HepG2 (cell line): ENCODE results near the gene ACSL6. TPM values are rescaled to one million over a fixed set of nuclear protein-coding genes. Genes with fewer than 3 reads are reported as not detected.

Experiments used
- ATAC-seq: fragments of 200-7000 bp; cut with Tn5 transposase; 3 replicates; pipeline ENCODE4 v1.9.1; 2020; ENCODE audit warnings: mild to moderate bottlenecking, moderate library complexity
- BruUV-seq: library from RNA; stranded (reverse); fragments of 400-500 nt; replicated peaks from 2 replicates; lab custom pipeline; 2021; lab: Mats Ljungman, UMichigan
- CTCF ChIA-PET: fragments of 300-600 bp; formaldehyde crosslinking; extraction: SDS; loops from one replicate; lab custom pipeline; 2021; ENCODE audit warnings: low total read pairs, inconsistent platforms, low intra/inter-chr PET ratio; lab: Yijun Ruan, JAX
- POLR2A ChIA-PET: fragments of 350-600 bp; sonication (Branson Sonifier 250); formaldehyde crosslinking; loops from one replicate; lab custom pipeline; 2020; ENCODE audit warnings: antibody characterized with exemption, inconsistent platforms; lab: Yijun Ruan, JAX
- DNase-seq: peaks from one replicate; pipeline ENCODE4 v3.0.0-alpha.2; 2015; ENCODE audit warnings: low spot score
- FAIRE-seq: peaks from 3 replicates; lab custom pipeline; 2011; peaks lifted over from hg19 to GRCh38; lab: Jason Lieb, UNC
- H2AFZ ChIP-seq: one replicate; pipeline ENCODE4 v1.6.1; 2011; ENCODE audit warnings: low read length, inconsistent platforms
- H3K27ac ChIP-seq: fragments of 300-600 bp; 3 replicates; pipeline ENCODE4 v1.8.0; 2011; ENCODE audit warnings: mixed run types, mild to moderate bottlenecking, mixed read lengths, low read length, inconsistent platforms; ENCODE audit not compliant: insufficient read depth; ENCODE audit errors: extremely low read length
- H3K27me3 ChIP-seq, 2 experiments: fragments of 200-600 bp in 1 of 2; 2 replicates in 1 of 2; 3 replicates in 1 of 2; pipeline versions ENCODE4 v1.6.0 to v1.8.0; 2011; ENCODE audit warnings: low read length in 2 of 2, mild to moderate bottlenecking in 2 of 2, moderate library complexity in 2 of 2, inconsistent platforms in 1 of 2; ENCODE audit not compliant: insufficient read depth in 2 of 2, control insufficient read depth in 1 of 2
- H3K36me3 ChIP-seq, 2 experiments: fragments of 200-600 bp in 1 of 2; replicated peaks in 1 of 2; 2 replicates in 1 of 2; 3 replicates in 1 of 2; pipeline versions ENCODE4 v1.5.1 to v1.8.0; 2011; ENCODE audit warnings: low read length in 2 of 2, inconsistent platforms in 1 of 2; ENCODE audit not compliant: insufficient read depth in 2 of 2, control insufficient read depth in 1 of 2
- H3K4me1 ChIP-seq: 2 replicates; pipeline ENCODE4 v1.5.1; 2012; ENCODE audit warnings: low read length, inconsistent platforms; ENCODE audit not compliant: insufficient read depth
- H3K4me2 ChIP-seq: 2 replicates; pipeline ENCODE4 v1.6.0; 2011; ENCODE audit warnings: low read depth, low read length, inconsistent platforms
- H3K4me3 ChIP-seq, 3 experiments: fragments of 200-600 bp in 1 of 3; sonication (generic), shearing (Covaris generic) in 1 of 3; replicated peaks in 1 of 3; 2 replicates each; pipeline ENCODE4 v1.5.1; 2011 to 2016; ENCODE audit warnings: low read length in 3 of 3, inconsistent platforms in 2 of 3, low read depth in 2 of 3, mild to moderate bottlenecking in 2 of 3, control low read depth in 1 of 3, mixed read lengths in 1 of 3; ENCODE audit not compliant: insufficient read depth in 1 of 3
- H3K79me2 ChIP-seq: one replicate; pipeline ENCODE4 v1.6.1; 2011; ENCODE audit warnings: low read length, inconsistent platforms; ENCODE audit not compliant: insufficient read depth
- H3K9ac ChIP-seq: 2 replicates; pipeline ENCODE4 v1.6.0; 2011; ENCODE audit warnings: mild to moderate bottlenecking, low read depth, low read length, inconsistent platforms; ENCODE audit not compliant: insufficient read depth
- H3K9me3 ChIP-seq: 2 replicates; pipeline ENCODE4 v1.5.1; 2012; ENCODE audit warnings: mild to moderate bottlenecking, low read length
- H4K20me1 ChIP-seq: 2 replicates; pipeline ENCODE4 v1.6.0; 2011; ENCODE audit warnings: inconsistent platforms, mild to moderate bottlenecking, low read length, moderate library complexity; ENCODE audit not compliant: insufficient read depth
- BCLAF1 ChIP-seq: fragments of 450-650 bp; IDR thresholded peaks from 2 replicates; pipeline ENCODE4 v1.6.1; 2017; ENCODE audit warnings: mild to moderate bottlenecking
- BORCS8-MEF2B ChIP-seq: sonication (generic); formaldehyde crosslinking; IDR thresholded peaks from 2 replicates; pipeline ENCODE4 v1.8.0; 2022; ENCODE audit warnings: mild to moderate bottlenecking, missing genetic modification reagents
- GTF2F1 ChIP-seq: fragments of 150-350 bp; IDR thresholded peaks from 2 replicates; pipeline ENCODE4 v1.6.1; 2014; ENCODE audit warnings: low read length
- GTF3A ChIP-seq: sonication (generic); formaldehyde crosslinking; conservative IDR thresholded peaks from 2 replicates; pipeline ENCODE4 v1.4.0; 2020; ENCODE audit warnings: mild to moderate bottlenecking, missing genetic modification reagents
- MTF2 ChIP-seq: sonication (generic); formaldehyde crosslinking; IDR thresholded peaks from 2 replicates; pipeline ENCODE4 v1.5.0; 2020; ENCODE audit warnings: missing genetic modification reagents, borderline replicate concordance
- PRMT3 ChIP-seq: sonication (generic); formaldehyde crosslinking; IDR thresholded peaks from 2 replicates; pipeline ENCODE4 v1.8.1; 2022; ENCODE audit warnings: low read depth, mild to moderate bottlenecking, moderate library complexity, missing genetic modification reagents, borderline replicate concordance
- RXRA ChIP-seq: sonication (generic); formaldehyde crosslinking; IDR thresholded peaks from 2 replicates; pipeline ENCODE4 v1.5.1; 2020; ENCODE audit warnings: missing genetic modification reagents
- TOE1 ChIP-seq: sonication (generic); formaldehyde crosslinking; IDR thresholded peaks from 2 replicates; pipeline ENCODE4 v1.4.0; 2020; ENCODE audit warnings: mild to moderate bottlenecking, missing genetic modification reagents
- ZBTB37 ChIP-seq: sonication (generic); formaldehyde crosslinking; IDR thresholded peaks from 2 replicates; pipeline ENCODE4 v1.4.0; 2020; ENCODE audit warnings: mild to moderate bottlenecking, missing genetic modification reagents
- ZFP36L2 ChIP-seq: sonication (generic); formaldehyde crosslinking; IDR thresholded peaks from 2 replicates; pipeline ENCODE4 v1.4.0; 2020; ENCODE audit warnings: missing genetic modification reagents
- ZNF12 ChIP-seq: sonication (generic); formaldehyde crosslinking; IDR thresholded peaks from 2 replicates; pipeline ENCODE4 v1.5.0; 2020; ENCODE audit warnings: missing genetic modification reagents
- ZNF136 ChIP-seq: sonication (generic); formaldehyde crosslinking; IDR thresholded peaks from 2 replicates; pipeline ENCODE4 v1.8.1; 2022; ENCODE audit warnings: low read depth, mild to moderate bottlenecking, moderate library complexity, missing genetic modification reagents
- ZNF274 ChIP-seq: sonication (generic); formaldehyde crosslinking; IDR thresholded peaks from 2 replicates; pipeline ENCODE4 v1.5.1; 2020; ENCODE audit warnings: mild to moderate bottlenecking, missing genetic modification reagents
- ZNF30 ChIP-seq: sonication (generic); formaldehyde crosslinking; IDR thresholded peaks from 2 replicates; pipeline ENCODE4 v1.5.0; 2020; ENCODE audit warnings: mild to moderate bottlenecking, missing genetic modification reagents
- ZNF556 ChIP-seq: sonication (generic); formaldehyde crosslinking; IDR thresholded peaks from 2 replicates; pipeline ENCODE4 v1.4.0; 2020; ENCODE audit warnings: mild to moderate bottlenecking, missing genetic modification reagents, borderline replicate concordance
- ZNF850 ChIP-seq: sonication (generic); formaldehyde crosslinking; conservative IDR thresholded peaks from 2 replicates; pipeline ENCODE4 v1.9.0; 2021; ENCODE audit warnings: mild to moderate bottlenecking, missing genetic modification reagents
- ZSCAN12 ChIP-seq: sonication (generic); formaldehyde crosslinking; IDR thresholded peaks from 2 replicates; pipeline ENCODE4 v1.9.0; 2021; ENCODE audit warnings: mild to moderate bottlenecking, missing genetic modification reagents
- WGBS: methylation state at CpG from one replicate; pipeline ENCODE4 v1.1.6; 2017; ENCODE audit warnings: low lambda C conversion rate; 5-methylcytosine and 5-hydroxymethylcytosine counted together
- in situ Hi-C: cut with HindIII; loops from 2 replicates; pipeline ENCODE4 v1.10.0; 2017; ENCODE audit warnings: low pct_unique_long_range_greater_than_20kb; ENCODE audit not compliant: extremely low pct_ligation_motif_present
- intact Hi-C: fragments of 100-400 bp; cut with micrococcal nuclease; formaldehyde crosslinking; loops from one replicate; pipeline ENCODE4 v1.10.0; 2022; ENCODE audit not compliant: unreplicated experiment
- polyA plus RNA-seq, 8 experiments: library from polyadenylated mRNA; depleted of rRNA in 3 of 8; stranded (reverse) in 7 of 8; unstranded in 1 of 8; fragments of >200 nt; fragmentation: Illumina TruSeq in 4 of 8; extraction: Trizol in 4 of 8; gene quantifications; 2 replicates each; pipeline versions ENCODE4 v1.2.1 to v1.2.3, GENCODE V29; 2011 to 2016; ENCODE audit warnings: low read depth in 4 of 8, missing spikeins in 1 of 8, mixed read lengths in 1 of 8; ENCODE audit not compliant: insufficient read depth in 1 of 8
- total RNA-seq, 5 experiments: library from RNA; depleted of rRNA; stranded (reverse); fragments of >200 nt; fragmentation: Illumina TruSeq; extraction: Trizol; gene quantifications; 2 replicates each; pipeline ENCODE4 v1.2.3, GENCODE V29; 2016; ENCODE audit warnings: low read depth in 1 of 5
- TF ChIP-seq, protein P1 (sequence below): fragments of 450-650 bp; IDR thresholded peaks from 2 replicates; pipeline ENCODE4 v1.6.1; 2016
- TF ChIP-seq, protein P2 (sequence below): sonication (generic); formaldehyde crosslinking; IDR thresholded peaks from 2 replicates; pipeline ENCODE4 v1.8.0; 2022; ENCODE audit warnings: mild to moderate bottlenecking, missing genetic modification reagents, moderate library complexity
- TF ChIP-seq, protein P3 (sequence below): sonication (generic); formaldehyde crosslinking; IDR thresholded peaks from 2 replicates; pipeline ENCODE4 v1.4.0; 2020; ENCODE audit warnings: missing genetic modification reagents; ENCODE audit errors: not compliant biosample characterization

The ACSL6 gene
- total and polyA plus RNA-seq, 2 of the 13 experiments (the other 11 are each of a cell fraction or from before 2014, with no cell fraction given) = 3.7 to 3.8 TPM

DNA sequence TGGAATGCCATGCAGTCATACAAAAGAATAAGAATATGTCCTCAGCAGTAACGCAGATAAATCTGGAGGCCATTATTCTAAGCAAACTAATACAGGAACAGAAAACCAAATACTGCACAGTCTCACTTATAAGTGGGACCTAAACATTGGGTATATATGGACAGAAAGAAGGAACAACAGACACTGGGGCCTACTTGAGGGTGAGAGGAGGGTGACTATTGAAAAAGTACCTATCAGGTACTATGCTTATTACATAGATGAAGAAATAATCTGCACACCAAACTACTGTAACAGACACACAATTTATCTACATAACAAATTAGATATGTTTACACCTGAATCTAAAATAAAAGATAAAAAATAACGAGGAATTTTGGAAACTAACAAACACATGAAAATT lies 104.8 kb downstream of the ACSL6 start:
- no peaks in the 10 kb centered on the region for H4K20me1 ChIP-seq
- H3K9me3 ChIP-seq = no peaks in the 10 kb centered on the region
- TF ChIP-seq BCLAF1 = no peak
- TF ChIP-seq ZSCAN12 = no peak
- no peak for TF ChIP-seq BORCS8-MEF2B (CRISPR knock-in tag)
- no peak for TF ChIP-seq ZNF850 (CRISPR knock-in tag)
- TF ChIP-seq, protein P1, sequence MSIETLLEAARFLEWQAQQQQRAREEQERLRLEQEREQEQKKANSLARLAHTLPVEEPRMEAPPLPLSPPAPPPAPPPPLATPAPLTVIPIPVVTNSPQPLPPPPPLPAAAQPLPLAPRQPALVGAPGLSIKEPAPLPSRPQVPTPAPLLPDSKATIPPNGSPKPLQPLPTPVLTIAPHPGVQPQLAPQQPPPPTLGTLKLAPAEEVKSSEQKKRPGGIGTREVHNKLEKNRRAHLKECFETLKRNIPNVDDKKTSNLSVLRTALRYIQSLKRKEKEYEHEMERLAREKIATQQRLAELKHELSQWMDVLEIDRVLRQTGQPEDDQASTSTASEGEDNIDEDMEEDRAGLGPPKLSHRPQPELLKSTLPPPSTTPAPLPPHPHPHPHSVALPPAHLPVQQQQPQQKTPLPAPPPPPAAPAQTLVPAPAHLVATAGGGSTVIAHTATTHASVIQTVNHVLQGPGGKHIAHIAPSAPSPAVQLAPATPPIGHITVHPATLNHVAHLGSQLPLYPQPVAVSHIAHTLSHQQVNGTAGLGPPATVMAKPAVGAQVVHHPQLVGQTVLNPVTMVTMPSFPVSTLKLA = no peak
- no peak for TF ChIP-seq GTF3A (CRISPR knock-in tag)
- TF ChIP-seq ZNF30 (CRISPR knock-in tag) = no peak
- TF ChIP-seq, protein P2, sequence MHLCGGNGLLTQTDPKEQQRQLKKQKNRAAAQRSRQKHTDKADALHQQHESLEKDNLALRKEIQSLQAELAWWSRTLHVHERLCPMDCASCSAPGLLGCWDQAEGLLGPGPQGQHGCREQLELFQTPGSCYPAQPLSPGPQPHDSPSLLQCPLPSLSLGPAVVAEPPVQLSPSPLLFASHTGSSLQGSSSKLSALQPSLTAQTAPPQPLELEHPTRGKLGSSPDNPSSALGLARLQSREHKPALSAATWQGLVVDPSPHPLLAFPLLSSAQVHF (CRISPR knock-in tag) = no peak
- no peak for TF ChIP-seq ZNF556 (CRISPR knock-in tag)
- TF ChIP-seq ZNF136 (CRISPR knock-in tag) = no peak
- no peak for TF ChIP-seq ZBTB37 (CRISPR knock-in tag)
- no peak for TF ChIP-seq ZNF274 (CRISPR knock-in tag)
- TF ChIP-seq, protein P3, sequence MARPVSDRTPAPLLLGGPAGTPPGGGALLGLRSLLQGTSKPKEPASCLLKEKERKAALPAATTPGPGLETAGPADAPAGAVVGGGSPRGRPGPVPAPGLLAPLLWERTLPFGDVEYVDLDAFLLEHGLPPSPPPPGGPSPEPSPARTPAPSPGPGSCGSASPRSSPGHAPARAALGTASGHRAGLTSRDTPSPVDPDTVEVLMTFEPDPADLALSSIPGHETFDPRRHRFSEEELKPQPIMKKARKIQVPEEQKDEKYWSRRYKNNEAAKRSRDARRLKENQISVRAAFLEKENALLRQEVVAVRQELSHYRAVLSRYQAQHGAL = no peak
- no peak for TF ChIP-seq PRMT3 (CRISPR knock-in tag)
- no peak for TF ChIP-seq TOE1 (CRISPR knock-in tag)
- no peak for TF ChIP-seq GTF2F1
- TF ChIP-seq ZNF12 (CRISPR knock-in tag) = no peak
- no peak for TF ChIP-seq ZFP36L2
- no peak for TF ChIP-seq RXRA
- TF ChIP-seq MTF2 = no peak
- H3K9ac ChIP-seq = no peak overlapping the region
- no peak overlapping the region for H3K4me3 ChIP-seq
- 2% methylated on average over 2 of the region's 2 CpGs for WGBS
- no peak for FAIRE-seq
- ATAC-seq = no peak
- in situ Hi-C loops (no loop called here), intact Hi-C loops (no loop called here)
- no peaks in the 10 kb centered on the region for H3K27me3 ChIP-seq
- POLR2A ChIA-PET = no interaction called here
- H3K4me2 ChIP-seq = no peak overlapping the region
- no TSS peak for BruUV-seq
- no peak overlapping the region for H2AFZ ChIP-seq
- no peaks in the 10 kb centered on the region for H3K4me1 ChIP-seq
- H3K36me3 ChIP-seq = no peaks in the 10 kb centered on the region
- CTCF ChIA-PET = no interaction called here
- no peaks in the 10 kb centered on the region for H3K79me2 ChIP-seq
- H3K27ac ChIP-seq = no peak overlapping the region
- DNase-seq = no peak
